ENCODE results near the gene RAB12. TPM values are rescaled to one million over a fixed set of nuclear protein-coding genes. Genes with fewer than 3 reads are reported as not detected.

Gene RAB12
- total and polyA plus RNA-seq, 2 donors from 2014 or later, result 37.7 to 46.7 TPM

- Histone ChIP-seq H3K4me3 (ENCODE audit: low read length in 3 of 3) (no peak overlapping the region), H3K4me1 (ENCODE audit: control insufficient read depth in 2 of 3, insufficient read depth in 2 of 3, low read depth in 1 of 3, low read length in 3 of 3) (peaks cover 0 to 12% (median 8%) of the 10 kb centered on the region in 3 donors), H3K9ac (ENCODE audit: low read length in 3 of 3) (no peak overlapping the region), H3K27ac (ENCODE audit: low read depth in 2 of 2, low read length in 2 of 2) (no peak overlapping the region), H3K9me3 (ENCODE audit: control insufficient read depth in 2 of 3, insufficient read depth in 1 of 3, low read length in 3 of 3) (no peaks in the 10 kb centered on the region), H3K27me3 (ENCODE audit: control insufficient read depth, insufficient read depth, low read length) (no peaks in the 10 kb centered on the region), H3K36me3 (ENCODE audit: control insufficient read depth in 2 of 3, insufficient read depth in 3 of 3, low read length in 3 of 3) (peaks cover 0 to 8% (median 2%) of the 10 kb centered on the region in 3 donors)
- no peak for FAIRE-seq
- TF ChIP-seq CTCF (IDR thresholded peaks at IDR 0.05; ENCODE audit: borderline replicate concordance, extremely low read depth, insufficient read depth), result no peak
- no peak for DNase-seq
- intact Hi-C loops (cut with DNase I), result no loop called here
Observed at GRCh38 chr18:8627540-8627939, 18.3 kb downstream of the RAB12 start.

GRCh38 chr18:8629602-8630001 lies 20.4 kb downstream of the RAB12 start:
- intact Hi-C loops (cut with DNase I), result no loop called here
- Histone ChIP-seq H3K36me3 (ENCODE audit: control insufficient read depth in 2 of 3, insufficient read depth in 3 of 3, low read length in 3 of 3) (peaks cover 6 to 24% (median 17%) of the 10 kb centered on the region in 3 donors), H3K9ac (ENCODE audit: low read length in 3 of 3) (no peak overlapping the region), H3K4me1 (ENCODE audit: control insufficient read depth in 2 of 3, insufficient read depth in 2 of 3, low read depth in 1 of 3, low read length in 3 of 3) (peaks cover 0 to 8% (median 4%) of the 10 kb centered on the region in 3 donors), H3K4me3 (ENCODE audit: low read length in 3 of 3) (no peak overlapping the region), H3K27ac (ENCODE audit: low read depth in 2 of 2, low read length in 2 of 2) (no peak overlapping the region), H3K27me3 (ENCODE audit: control insufficient read depth, insufficient read depth, low read length) (no peaks in the 10 kb centered on the region), H3K9me3 (ENCODE audit: control insufficient read depth in 2 of 3, insufficient read depth in 1 of 3, low read length in 3 of 3) (no peaks in the 10 kb centered on the region)
- FAIRE-seq (no peak), DNase-seq (no peak)
- no peak for TF ChIP-seq CTCF (IDR thresholded peaks at IDR 0.05; ENCODE audit: borderline replicate concordance, extremely low read depth, insufficient read depth)

DNA sequence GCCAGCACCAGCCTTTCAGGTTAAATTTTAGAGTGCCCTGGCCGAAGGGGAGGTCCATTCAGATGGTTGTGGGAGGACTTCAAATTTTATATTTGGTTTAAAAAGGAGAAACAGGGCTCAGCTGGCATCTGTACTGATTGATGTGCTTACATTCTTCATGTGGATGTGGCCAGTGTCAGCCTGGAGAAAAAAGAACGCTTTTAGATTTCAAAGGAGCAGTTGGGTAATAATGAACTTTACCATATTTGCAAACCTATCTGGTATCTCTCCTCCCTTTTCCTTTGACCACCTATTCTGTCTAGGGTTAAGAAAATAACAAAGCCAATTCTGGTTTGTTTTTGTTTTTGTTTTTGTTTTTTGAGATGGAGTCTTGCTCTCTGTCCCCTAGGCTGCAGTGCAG lies 21.3 kb downstream of the RAB12 start:
- H3K27me3 ChIP-seq (ENCODE audit: control insufficient read depth, insufficient read depth, low read length), result no peaks in the 10 kb centered on the region
- intact Hi-C loops (cut with DNase I), result no loop called here
- no peak overlapping the region for H3K4me3 ChIP-seq (ENCODE audit: low read length in 3 of 3)
- H3K9me3 ChIP-seq (ENCODE audit: control insufficient read depth in 2 of 3, insufficient read depth in 1 of 3, low read length in 3 of 3), result no peaks in the 10 kb centered on the region
- no peak overlapping the region for H3K9ac ChIP-seq (ENCODE audit: low read length in 3 of 3)
- peaks cover 0 to 3% (median 0%) of the 10 kb centered on the region in 3 donors for H3K4me1 ChIP-seq (ENCODE audit: control insufficient read depth in 2 of 3, insufficient read depth in 2 of 3, low read depth in 1 of 3, low read length in 3 of 3)
- peaks cover 6 to 29% (median 21%) of the 10 kb centered on the region in 3 donors for H3K36me3 ChIP-seq (ENCODE audit: control insufficient read depth in 2 of 3, insufficient read depth in 3 of 3, low read length in 3 of 3)
- TF ChIP-seq CTCF (IDR thresholded peaks at IDR 0.05; ENCODE audit: borderline replicate concordance, extremely low read depth, insufficient read depth), result no peak
- FAIRE-seq, result no peak
- no peak overlapping the region for H3K27ac ChIP-seq (ENCODE audit: low read depth in 2 of 2, low read length in 2 of 2)
- no peak for DNase-seq

DNA sequence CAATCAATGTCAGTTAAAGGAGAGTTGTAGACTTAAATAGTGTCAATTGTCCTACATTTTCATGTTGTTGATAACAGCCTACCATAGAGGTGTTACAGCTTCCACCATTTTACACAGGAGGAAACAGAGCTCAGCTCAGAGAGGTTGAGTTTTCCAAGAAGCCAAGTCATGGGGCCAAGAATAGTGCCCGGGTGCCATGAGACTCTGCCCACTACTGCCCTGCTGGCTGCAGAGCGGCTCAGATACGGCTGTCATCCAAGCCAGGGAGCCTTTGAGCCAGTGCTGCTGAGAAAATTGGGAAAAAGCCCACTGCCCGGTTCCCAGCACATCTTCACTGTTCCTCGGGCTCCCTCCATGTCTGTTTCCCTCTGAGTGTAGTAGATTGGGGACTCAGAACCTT lies 22.0 kb downstream of the RAB12 start:
- DNase-seq, result no peak
- peaks cover 6 to 34% (median 25%) of the 10 kb centered on the region in 3 donors for H3K36me3 ChIP-seq (ENCODE audit: control insufficient read depth in 2 of 3, insufficient read depth in 3 of 3, low read length in 3 of 3)
- no peak overlapping the region for H3K4me3 ChIP-seq (ENCODE audit: low read length in 3 of 3)
- no peaks in the 10 kb centered on the region for H3K9me3 ChIP-seq (ENCODE audit: control insufficient read depth in 2 of 3, insufficient read depth in 1 of 3, low read length in 3 of 3)
- no peak for FAIRE-seq
- no peak overlapping the region for H3K27ac ChIP-seq (ENCODE audit: low read depth in 2 of 2, low read length in 2 of 2)
- H3K27me3 ChIP-seq (ENCODE audit: control insufficient read depth, insufficient read depth, low read length), result no peaks in the 10 kb centered on the region
- no peak for TF ChIP-seq CTCF (IDR thresholded peaks at IDR 0.05; ENCODE audit: borderline replicate concordance, extremely low read depth, insufficient read depth)
- intact Hi-C loops (cut with DNase I), result no loop called here
- no peak overlapping the region for H3K9ac ChIP-seq (ENCODE audit: low read length in 3 of 3)
- no peaks in the 10 kb centered on the region for H3K4me1 ChIP-seq (ENCODE audit: control insufficient read depth in 2 of 3, insufficient read depth in 2 of 3, low read depth in 1 of 3, low read length in 3 of 3)
